Measurements from ENCODE around the gene EPDR1. TPM values are rescaled to one million over a fixed set of nuclear protein-coding genes. Genes with fewer than 3 reads are reported as not detected.

EPDR1 gene
- total RNA-seq, 1 experiment from 2014 or later, result 5.3 TPM

GRCh38 chr7:38000272-38000671, 79.8 kb downstream of the EPDR1 start:
- Histone ChIP-seq H2AFZ (ENCODE audit: low read length) (no peak overlapping the region), H3K23me2 (ENCODE audit: insufficient read length, low read depth, low read length, poor library complexity, severe bottlenecking) (no peaks in the 10 kb centered on the region), H3K4me1 (ENCODE audit: insufficient read depth, low read length) (no peaks in the 10 kb centered on the region), H3K18ac (ENCODE audit: insufficient read length, low read depth, low read length) (no peak overlapping the region), H3K79me2 (ENCODE audit: insufficient read depth, low read length) (no peaks in the 10 kb centered on the region), H4K5ac (ENCODE audit: insufficient read length, low read depth, low read length) (no peak overlapping the region), H3K27me3 (ENCODE audit: insufficient read depth, low read length) (no peaks in the 10 kb centered on the region), H2BK15ac (ENCODE audit: low read depth, low read length) (no peak overlapping the region), H2BK120ac (ENCODE audit: low read depth, low read length, poor library complexity, severe bottlenecking) (no peak overlapping the region), H3K79me1 (ENCODE audit: insufficient read depth, low read depth, low read length, poor library complexity, severe bottlenecking) (no peaks in the 10 kb centered on the region), H2AK5ac (ENCODE audit: insufficient read length, low read length) (no peak overlapping the region), H4K8ac (replicated peaks; ENCODE audit: insufficient read length, low read depth, low read length) (no peak overlapping the region), H3K23ac (ENCODE audit: insufficient read length, low read depth, low read length) (no peak overlapping the region), H3K27ac (ENCODE audit: insufficient read length, low read depth, low read length) (no peak overlapping the region), H3K9me3 (ENCODE audit: control insufficient read depth, low read depth, low read length) (no peaks in the 10 kb centered on the region), H3K4me2 (ENCODE audit: insufficient read depth, insufficient read length, low read length) (no peak overlapping the region), H3K56ac (ENCODE audit: insufficient read length, low read depth, low read length) (no peak overlapping the region), H3K9ac (ENCODE audit: extremely low read depth, insufficient read length, low read length) (no peak overlapping the region), H3K4ac (ENCODE audit: low read depth, low read length) (no peak overlapping the region), H2BK12ac (ENCODE audit: insufficient read length, low read depth, low read length) (no peak overlapping the region), H4K20me1 (ENCODE audit: control insufficient read depth, insufficient read depth, insufficient read length) (no peaks in the 10 kb centered on the region), H4K91ac (ENCODE audit: insufficient read length, low read depth, low read length) (no peak overlapping the region), H2BK20ac (ENCODE audit: low read depth, low read length, poor library complexity, severe bottlenecking) (no peak overlapping the region), H2BK5ac (ENCODE audit: insufficient read length, low read length) (no peak overlapping the region), H3K14ac (ENCODE audit: insufficient read depth, low read length) (no peak overlapping the region), H3T11ph (ENCODE audit: low read length) (no peak overlapping the region)
- Mint-ChIP-seq H3K4me1 (peaks cover 6% of the 10 kb centered on the region in 2 experiments; a peak in 3 of 4 replicates), H3K4me3 (no peak overlapping the region), H3K36me3 (ENCODE audit: insufficient read depth in 1 of 3, low read depth in 3 of 3) (0 out of 7 replicates have a peak, but pooled peaks cover 0 to 4% (median 0%) of the 10 kb centered on the region in 3 experiments), H3K27me3 (ENCODE audit: low read depth) (peaks cover 2% of the 10 kb centered on the region; the same call in 1 of the 2 replicates), H3K9me3 (peaks cover 8 to 9% of the 10 kb centered on the region in 2 experiments; a peak in 3 of 5 replicates), H3K27ac (no peak overlapping the region)
- DNase-seq, result no peak
- WGBS (ENCODE audit: extremely low coverage, insufficient read length, low lambda C conversion rate), result no CpG with 5 or more reads among the region's 3 CpGs
- no peak for TF ChIP-seq CTCF (conservative IDR thresholded peaks at IDR 0.05)

Other genes starting within 250 kb of the EPDR1 start
- 0.50 and 0.55 TPM in 2 replicates for gene GPR141, start 236.9 kb upstream of the EPDR1 start, total RNA-seq (2021)
- 0.33 TPM in 1 of 2 replicates, not detected in the other for gene NME8, start 72.0 kb upstream of the EPDR1 start, total RNA-seq (2021)
- gene SFRP4, start 3.8 kb upstream of the EPDR1 start, total RNA-seq (2021), result not detected in 2 replicates

All from H9 (cell line).